K562 (cell line): Measurements from ENCODE around the gene SCUBE2.

ENCODE experiments used
- CTCF ChIP-seq, 3 experiments: IDR thresholded peaks in 2 of 3; conservative IDR thresholded peaks in 1 of 3; 2 replicates each; pipeline ENCODE4 v1.5.1; 2011 to 2012; ENCODE audit warnings: low read length in 3 of 3, mild to moderate bottlenecking in 3 of 3, control low read depth in 2 of 3, improper control_type of control experiment in 1 of 3, inconsistent platforms in 1 of 3, low read depth in 1 of 3, mixed read lengths in 1 of 3, moderate library complexity in 1 of 3; ENCODE audit not compliant: insufficient read depth in 2 of 3
- ZNF561 ChIP-seq: fragments of 450-650 bp; formaldehyde crosslinking; conservative IDR thresholded peaks from 2 replicates; pipeline ENCODE4 v1.4.0; 2020; ENCODE audit warnings: mild to moderate bottlenecking, moderate library complexity

- TF ChIP-seq CTCF (IDR thresholded peaks at IDR 0.05 in 2 of 3, conservative IDR thresholded peaks at IDR 0.05 in 1 of 3; ENCODE audit: insufficient read depth in 2 of 3, low read depth in 1 of 3, low read length in 3 of 3), result no peak
- no peak for TF ChIP-seq ZNF561 (CRISPR knock-in tag)
Observed at GRCh38 chr11:9022961-9023680, 68.3 kb downstream of the SCUBE2 start.
